SU-DHL-6 (cell line): ENCODE data around the gene SYT15.

Source experiments
- H2AFZ ChIP-seq: fragments of 200-600 bp; sonication (generic); 2 replicates; pipeline ENCODE4 v1.6.1; 2014; ENCODE audit warnings: low read depth, mild to moderate bottlenecking, moderate library complexity, mixed read lengths, antibody characterized with exemption, low read length; ENCODE audit not compliant: severe bottlenecking
- H3F3A ChIP-seq: fragments of 200-600 bp; shearing (Covaris generic); 2 replicates; pipeline ENCODE4 v1.6.0; 2016; ENCODE audit warnings: antibody characterized with exemption, mild to moderate bottlenecking; ENCODE audit not compliant: insufficient read depth
- H3K27ac ChIP-seq: fragments of 200-600 bp; sonication (generic); 2 replicates; pipeline ENCODE4 v1.5.1; 2016; ENCODE audit warnings: low read depth, mild to moderate bottlenecking, low read length, moderate library complexity, mixed read lengths
- H3K27me3 ChIP-seq: fragments of 200-600 bp; sonication (generic), shearing (Covaris generic); 2 replicates; pipeline ENCODE4 v1.6.0; 2014; ENCODE audit warnings: mild to moderate bottlenecking, low read length
- H3K36me3 ChIP-seq: fragments of 200-600 bp; sonication (generic); 2 replicates; pipeline ENCODE4 v1.6.1; 2014; ENCODE audit warnings: mild to moderate bottlenecking, low read length, mixed read lengths
- H3K4me2 ChIP-seq: fragments of 300-600, 200-600 bp; shearing (Covaris generic), sonication (generic); 2 replicates; pipeline ENCODE4 v1.6.0; 2014; ENCODE audit warnings: low read length, low read depth, mild to moderate bottlenecking; ENCODE audit not compliant: poor library complexity, severe bottlenecking
- H3K4me3 ChIP-seq: fragments of 200-600 bp; sonication (generic); 2 replicates; pipeline ENCODE4 v1.5.1; 2014; ENCODE audit warnings: antibody characterized with exemption, low read length, mild to moderate bottlenecking, mixed read lengths; ENCODE audit not compliant: insufficient read depth, poor library complexity, severe bottlenecking
- H3K79me2 ChIP-seq: fragments of 200-600 bp; sonication (generic); 2 replicates; pipeline ENCODE4 v1.6.1; 2014; ENCODE audit warnings: mild to moderate bottlenecking, low read length, moderate library complexity; ENCODE audit not compliant: insufficient read depth
- H3K9ac ChIP-seq: fragments of 200-600 bp; sonication (generic); 2 replicates; pipeline ENCODE4 v1.7.0; 2014; ENCODE audit warnings: mild to moderate bottlenecking, low read length
- H3K9me2 ChIP-seq: fragments of 200-600 bp; sonication (generic); replicated peaks from 2 replicates; pipeline ENCODE4 v1.6.1; 2014; ENCODE audit warnings: low read length; ENCODE audit not compliant: insufficient read depth
- H3K9me3 ChIP-seq: fragments of 200-600 bp; sonication (generic); 2 replicates; pipeline ENCODE4 v1.6.1; 2014; ENCODE audit warnings: low read length, mixed read lengths; ENCODE audit not compliant: insufficient read depth
- H4K20me1 ChIP-seq: fragments of 200-600 bp; sonication (generic); 2 replicates; pipeline ENCODE4 v1.6.1; 2014; ENCODE audit warnings: low read depth, mild to moderate bottlenecking, antibody characterized with exemption, low read length, moderate library complexity, mixed read lengths
- CTCF ChIP-seq: fragments of 200-600 bp; sonication (generic); IDR thresholded peaks from one replicate; pipeline ENCODE4 v1.5.1; 2017; ENCODE audit warnings: antibody characterized with exemption, mild to moderate bottlenecking, low read length, moderate library complexity; ENCODE audit not compliant: insufficient read depth, poor library complexity, severe bottlenecking
- EZH2phosphoT487 ChIP-seq: fragments of 200-600 bp; sonication (generic), shearing (Covaris generic); conservative IDR thresholded peaks from 2 replicates; pipeline ENCODE4 v1.6.1; 2018; ENCODE audit warnings: mild to moderate bottlenecking, antibody characterized with exemption, low read length, moderate library complexity, mixed read lengths

SYT15 gene

GRCh38 chr10:46553238-46554049 lies 25.5 kb upstream of the SYT15 start:
- Histone ChIP-seq H2AFZ (no peak overlapping the region), H3K79me2 (no peaks in the 10 kb centered on the region), H3K9me3 (no peaks in the 10 kb centered on the region), H3K9ac (no peak overlapping the region), H3K27me3 (no peaks in the 10 kb centered on the region), H3F3A (no peaks in the 10 kb centered on the region), H3K36me3 (no peaks in the 10 kb centered on the region), H3K4me3 (no peak overlapping the region), H3K4me2 (no peak overlapping the region), H4K20me1 (no peaks in the 10 kb centered on the region), H3K9me2 (no peaks in the 10 kb centered on the region), H3K27ac (no peak overlapping the region)
- no peak for TF ChIP-seq CTCF
- no peak for TF ChIP-seq EZH2phosphoT487

GRCh38 chr10:46554166-46554781 lies 24.7 kb upstream of the SYT15 start:
- no peak overlapping the region for H3K4me2 ChIP-seq
- H3K9me2 ChIP-seq = no peaks in the 10 kb centered on the region
- no peak overlapping the region for H2AFZ ChIP-seq
- no peaks in the 10 kb centered on the region for H3K27me3 ChIP-seq
- H3K9ac ChIP-seq = no peak overlapping the region
- TF ChIP-seq CTCF (no peak), EZH2phosphoT487 (no peak)
- no peaks in the 10 kb centered on the region for H4K20me1 ChIP-seq
- H3K4me3 ChIP-seq = no peak overlapping the region
- H3K79me2 ChIP-seq = no peaks in the 10 kb centered on the region
- H3K27ac ChIP-seq = no peak overlapping the region
- no peaks in the 10 kb centered on the region for H3K36me3 ChIP-seq
- H3K9me3 ChIP-seq = no peaks in the 10 kb centered on the region
- H3F3A ChIP-seq = no peaks in the 10 kb centered on the region

GRCh38 chr10:46555366-46555712 lies 23.6 kb upstream of the SYT15 start:
- Histone ChIP-seq H3K9me2 (no peaks in the 10 kb centered on the region), H3K4me2 (no peak overlapping the region), H4K20me1 (no peaks in the 10 kb centered on the region), H3K36me3 (no peaks in the 10 kb centered on the region), H3F3A (no peaks in the 10 kb centered on the region), H3K27ac (no peak overlapping the region), H3K27me3 (no peaks in the 10 kb centered on the region), H3K9me3 (no peaks in the 10 kb centered on the region), H2AFZ (no peak overlapping the region), H3K9ac (no peak overlapping the region), H3K4me3 (no peak overlapping the region), H3K79me2 (no peaks in the 10 kb centered on the region)
- TF ChIP-seq EZH2phosphoT487 = no peak
- TF ChIP-seq CTCF = no peak
